IMR-90 (cell line): ENCODE data around the gene RPL23. TPM values are rescaled to one million over a fixed set of nuclear protein-coding genes. Genes with fewer than 3 reads are reported as not detected.

Source experiments
- ATAC-seq: fragments of 200-7000 bp; cut with Tn5 transposase; 2 replicates; pipeline ENCODE4 v1.9.1; 2020; ENCODE audit warnings: low read depth, mild to moderate bottlenecking, moderate library complexity
- BruUV-seq: library from RNA; stranded (reverse); fragments of 400-500 nt; replicated peaks from 2 replicates; lab custom pipeline; 2021; lab: Mats Ljungman, UMichigan
- CTCF ChIA-PET: fragments of 300-600 bp; formaldehyde crosslinking; extraction: SDS; loops from one replicate; lab custom pipeline; 2021; ENCODE audit warnings: antibody characterized with exemption; lab: Yijun Ruan, JAX
- POLR2A ChIA-PET: fragments of 300-600 bp; sonication (Branson Sonifier 250); formaldehyde crosslinking; loops from one replicate; lab custom pipeline; 2022; ENCODE audit warnings: antibody characterized with exemption; ENCODE audit not compliant: unreplicated experiment; lab: Charles Lee
- DNase-seq: peaks from one replicate; pipeline ENCODE4 v3.0.0; 2013
- H2AFZ ChIP-seq: replicated peaks from 2 replicates; pipeline ENCODE3; 2013; ENCODE audit warnings: low read length, mild to moderate bottlenecking; ENCODE audit not compliant: poor library complexity
- H2AK5ac ChIP-seq: 2 replicates; pipeline ENCODE4 v1.6.1; 2013; ENCODE audit warnings: low read depth, low read length, inconsistent platforms
- H2AK9ac ChIP-seq: replicated peaks from 2 replicates; pipeline ENCODE3; 2013; ENCODE audit warnings: mild to moderate bottlenecking, low read depth, low read length, moderate library complexity; ENCODE audit not compliant: poor library complexity
- H2BK120ac ChIP-seq: 2 replicates; pipeline ENCODE4 v1.6.1; 2013; ENCODE audit warnings: low read depth, low read length, inconsistent platforms
- H2BK15ac ChIP-seq: 3 replicates; pipeline ENCODE4 v1.6.1; 2013; ENCODE audit warnings: low read depth, low read length, inconsistent platforms
- H2BK20ac ChIP-seq: 2 replicates; pipeline ENCODE4 v1.6.1; 2013; ENCODE audit warnings: low read depth, mild to moderate bottlenecking, inconsistent platforms, low read length, moderate library complexity
- H2BK5ac ChIP-seq: 2 replicates; pipeline ENCODE4 v1.6.1; 2013; ENCODE audit warnings: mild to moderate bottlenecking, low read depth, low read length, inconsistent platforms; ENCODE audit not compliant: poor library complexity, severe bottlenecking
- H3K14ac ChIP-seq: replicated peaks from 2 replicates; pipeline ENCODE4 v1.6.1; 2013; ENCODE audit warnings: low read depth, low read length, inconsistent platforms
- H3K18ac ChIP-seq: 2 replicates; pipeline ENCODE4 v1.6.1; 2013; ENCODE audit warnings: low read depth, low read length, control low read depth
- H3K23ac ChIP-seq: 2 replicates; pipeline ENCODE4 v1.6.1; 2013; ENCODE audit warnings: low read depth, low read length, inconsistent platforms
- H3K27ac ChIP-seq: 2 replicates; pipeline ENCODE4 v1.5.1; 2013; ENCODE audit warnings: mild to moderate bottlenecking, control low read depth, low read length; ENCODE audit not compliant: insufficient read depth
- H3K27me3 ChIP-seq: 2 replicates; pipeline ENCODE4 v1.6.1; 2013; ENCODE audit warnings: low read length; ENCODE audit not compliant: control insufficient read depth, insufficient read depth
- H3K36me3 ChIP-seq: 2 replicates; pipeline ENCODE4 v1.6.1; 2013; ENCODE audit warnings: low read length, mixed read lengths; ENCODE audit not compliant: control insufficient read depth, insufficient read depth
- H3K4ac ChIP-seq: 2 replicates; pipeline ENCODE4 v1.6.1; 2013; ENCODE audit warnings: low read depth, low read length, inconsistent platforms
- H3K4me1 ChIP-seq: 2 replicates; pipeline ENCODE4 v1.6.1; 2013; ENCODE audit warnings: low read length, mixed read lengths; ENCODE audit not compliant: control insufficient read depth, insufficient read depth
- H3K4me2 ChIP-seq: 2 replicates; pipeline ENCODE4 v1.6.1; 2013; ENCODE audit warnings: low read depth, mild to moderate bottlenecking, control low read depth, low read length, moderate library complexity
- H3K4me3 ChIP-seq: 2 replicates; pipeline ENCODE4 v1.5.1; 2013; ENCODE audit warnings: low read depth, mild to moderate bottlenecking, control low read depth, low read length, moderate library complexity; ENCODE audit not compliant: insufficient read depth
- H3K56ac ChIP-seq: 2 replicates; pipeline ENCODE4 v1.6.1; 2013; ENCODE audit warnings: low read length, inconsistent platforms; ENCODE audit not compliant: insufficient read depth; ENCODE audit errors: extremely low read depth
- H3K79me1 ChIP-seq, 2 experiments: 2 replicates each; pipeline ENCODE4 v1.6.1; 2013; ENCODE audit warnings: low read length in 2 of 2, inconsistent platforms in 1 of 2, low read depth in 1 of 2
- H3K9ac ChIP-seq: 2 replicates; pipeline ENCODE4 v1.6.1; 2013; ENCODE audit warnings: low read depth, low read length, control low read depth
- H3K9me1 ChIP-seq: 2 replicates; pipeline ENCODE4 v1.6.1; 2013; ENCODE audit warnings: low read length, inconsistent platforms; ENCODE audit not compliant: insufficient read depth
- H3K9me3 ChIP-seq: 2 replicates; pipeline ENCODE4 v1.6.1; 2013; ENCODE audit warnings: low read length; ENCODE audit not compliant: control insufficient read depth, insufficient read depth
- H4K20me1 ChIP-seq: 2 replicates; pipeline ENCODE4 v1.6.1; 2013; ENCODE audit warnings: low read length, inconsistent platforms; ENCODE audit not compliant: insufficient read depth
- H4K5ac ChIP-seq: 2 replicates; pipeline ENCODE4 v1.6.1; 2013; ENCODE audit warnings: mild to moderate bottlenecking, low read depth, low read length, control low read depth
- H4K8ac ChIP-seq, 2 experiments: 2 replicates each; pipeline ENCODE4 v1.6.1; 2013; ENCODE audit warnings: low read depth in 2 of 2, low read length in 2 of 2, control low read depth in 1 of 2, inconsistent platforms in 1 of 2
- H4K91ac ChIP-seq: 2 replicates; pipeline ENCODE4 v1.6.1; 2013; ENCODE audit warnings: low read depth, low read length, inconsistent platforms; ENCODE audit not compliant: insufficient read depth
- BHLHE40 ChIP-seq: fragments of 150-350 bp; IDR thresholded peaks from 2 replicates; pipeline ENCODE4 v1.6.1; 2016; ENCODE audit warnings: mild to moderate bottlenecking, low read depth, low read length
- CEBPB ChIP-seq: IDR thresholded peaks from 2 replicates; pipeline ENCODE4 v1.6.1; 2012; ENCODE audit warnings: low read depth, low read length, improper control_type of control experiment
- CTCF ChIP-seq: conservative IDR thresholded peaks from 2 replicates; pipeline ENCODE4 v1.5.1; 2012; ENCODE audit warnings: mild to moderate bottlenecking, low read depth, low read length, improper control_type of control experiment
- ELK1 ChIP-seq: fragments of 150-350 bp; IDR thresholded peaks from 2 replicates; pipeline ENCODE4 v1.6.1; 2016; ENCODE audit warnings: low read depth, mild to moderate bottlenecking, low read length, moderate library complexity, borderline replicate concordance
- FOS ChIP-seq: fragments of 150-350 bp; IDR thresholded peaks from 2 replicates; pipeline ENCODE4 v1.6.1; 2016; ENCODE audit warnings: low read depth, low read length
- MAFK ChIP-seq: IDR thresholded peaks from 2 replicates; pipeline ENCODE4 v1.6.1; 2012; ENCODE audit warnings: low read depth, low read length, improper control_type of control experiment
- MAZ ChIP-seq: IDR thresholded peaks from 2 replicates; pipeline ENCODE4 v1.6.1; 2012; ENCODE audit warnings: low read depth, mild to moderate bottlenecking, low read length, improper control_type of control experiment, moderate library complexity, borderline replicate concordance
- MXI1 ChIP-seq: IDR thresholded peaks from 2 replicates; pipeline ENCODE4 v1.6.1; 2012; ENCODE audit warnings: low read depth, mild to moderate bottlenecking, low read length, moderate library complexity, borderline replicate concordance
- NFE2L2 ChIP-seq: fragments of 150-350 bp; IDR thresholded peaks from 2 replicates; pipeline ENCODE4 v1.6.1; 2016; ENCODE audit warnings: low read depth, mild to moderate bottlenecking, low read length
- RAD21 ChIP-seq: IDR thresholded peaks from 2 replicates; pipeline ENCODE4 v1.6.1; 2012; ENCODE audit warnings: low read length, improper control_type of control experiment
- RCOR1 ChIP-seq: IDR thresholded peaks from 2 replicates; pipeline ENCODE4 v1.6.1; 2012; ENCODE audit warnings: mild to moderate bottlenecking, low read length, improper control_type of control experiment; ENCODE audit not compliant: insufficient replicate concordance
- RFX5 ChIP-seq: IDR thresholded peaks from 2 replicates; pipeline ENCODE4 v1.8.0; 2012; ENCODE audit warnings: low read depth, mild to moderate bottlenecking, low read length, moderate library complexity
- SMC3 ChIP-seq: fragments of 150-350 bp; IDR thresholded peaks from 2 replicates; pipeline ENCODE4 v1.6.1; 2016; ENCODE audit warnings: low read depth, mild to moderate bottlenecking, antibody characterized with exemption, low read length, moderate library complexity
- USF2 ChIP-seq: fragments of 150-350 bp; IDR thresholded peaks from 2 replicates; pipeline ENCODE4 v1.6.1; 2017; ENCODE audit warnings: mild to moderate bottlenecking, antibody characterized with exemption, low read length, low read depth
- WGBS, 2 experiments: methylation state at CpG; one replicate each; pipeline versions ENCODE4 v1.1.5 to v1.1.7; 2013; ENCODE audit warnings: missing lambda C conversion rate in 2 of 2; ENCODE audit not compliant: insufficient read length in 1 of 2; ENCODE audit errors: extremely low coverage in 2 of 2; 5-methylcytosine and 5-hydroxymethylcytosine counted together
- dilution Hi-C: fragments of 300-500 bp; cut with HindIII; formaldehyde crosslinking; loops from one replicate; pipeline ENCODE4 v1.14.3; 2018; ENCODE audit warnings: low sequenced_read_pairs; ENCODE audit not compliant: unreplicated experiment
- in situ Hi-C: fragments of 300-500 bp; cut with MboI; formaldehyde crosslinking; loops from 3 replicates; pipeline ENCODE4 v1.14.3; 2019; ENCODE audit warnings: low sequenced_read_pairs, inconsistent platforms, mixed read lengths
- intact Hi-C: fragments of 100-400 bp; cut with micrococcal nuclease; formaldehyde crosslinking; loops from 2 replicates; pipeline ENCODE4 v1.10.0; 2022
- polyA plus RNA-seq, 3 experiments: library from polyadenylated mRNA; depleted of rRNA; stranded (reverse); fragments of >200 nt; gene quantifications; 2 replicates each; pipeline ENCODE4 v1.2.3, GENCODE V29; 2012; ENCODE audit warnings: low replicate concordance in 1 of 3
- total RNA-seq: library from RNA; depleted of rRNA; stranded (reverse); fragments of >200 nt; gene quantifications from 2 replicates; pipeline ENCODE4 v1.2.3, GENCODE V29; 2012

The RPL23 gene
- total and polyA plus RNA-seq, 2 of the 4 experiments (the other 2 are of a cell fraction) = 1,170 to 2,308 TPM

GRCh38 chr17:38873640-38874380, 20.3 kb upstream of the RPL23 start:
- Histone ChIP-seq H4K5ac (no peak overlapping the region), H2BK15ac (no peak overlapping the region), H3K4ac (0 out of 2 replicates have a peak overlapping the region, but pooled peaks have one; percentile 19), H3K27ac (peak overlapping the region; percentile 11), H3K36me3 (peaks cover 45% of the 10 kb centered on the region), H4K20me1 (peaks cover 83% of the 10 kb centered on the region), H3K27me3 (no peaks in the 10 kb centered on the region), H3K23ac (peak overlapping the region; percentile 69), H2BK20ac (no peak overlapping the region), H3K18ac (no peak overlapping the region), H3K9me3 (no peaks in the 10 kb centered on the region), H2AK9ac (peak overlapping the region; percentile 25), H3K56ac (no peak overlapping the region), H2AFZ (peak overlapping the region; percentile 47), H3K14ac (peak overlapping the region; percentile 78), H2BK120ac (no peak overlapping the region), H3K4me3 (no peak overlapping the region), H3K4me2 (peak overlapping the region; percentile 86), H2AK5ac (peak overlapping the region; percentile 30), H3K79me1 (peaks cover 0 to 70% of the 10 kb centered on the region in 2 experiments; a peak in 2 of 4 replicates), H3K4me1 (peaks cover 52% of the 10 kb centered on the region), H3K9ac (peak overlapping the region; percentile 47; the same call in 1 of the 2 replicates), H3K9me1 (peaks cover 39% of the 10 kb centered on the region), H2BK5ac (peak overlapping the region; percentile 56), H4K91ac (no peak overlapping the region), H4K8ac (no peak overlapping the region; a peak in 1 of 4 replicates)
- DNase-seq (no peak), ATAC-seq (no peak)
- 41% methylated on average over 5 of the region's 9 CpGs; no CpG with 5 or more reads in 1 of the 2 experiments for WGBS, 2 experiments
- ChIA-PET CTCF (interaction anchor here (0.5 kb wide), 1 partner anchor 361 kb away, joined by 3 read pairs; no protein-coding TSS in a partner anchor), POLR2A (no interaction called here)
- no TSS peak for BruUV-seq
- in situ Hi-C loops (no loop called here), dilution Hi-C loops (no loop called here), intact Hi-C loops (loop anchor here (5.0 kb wide), 1 partner anchor 122 kb away; the partner anchor contains the start of gene PSMB3)
- TF ChIP-seq NFE2L2 = no peak
- TF ChIP-seq RFX5 = no peak
- TF ChIP-seq CTCF = no peak
- no peak for TF ChIP-seq CEBPB
- TF ChIP-seq SMC3 = no peak
- no peak for TF ChIP-seq RCOR1
- TF ChIP-seq FOS = no peak
- TF ChIP-seq MAFK = no peak
- no peak for TF ChIP-seq USF2
- TF ChIP-seq RAD21 = no peak
- TF ChIP-seq MXI1 = no peak
- TF ChIP-seq ELK1 = no peak
- no peak for TF ChIP-seq BHLHE40
- no peak for TF ChIP-seq MAZ
